Forelimb muscle (tissue), 1 donor: ENCODE results near the gene IMMP2L. TPM values are rescaled to one million over a fixed set of nuclear protein-coding genes. Genes with fewer than 3 reads are reported as not detected.

ENCODE experiments used
- DNase-seq: peaks from one replicate; pipeline ENCODE4 v3.0.0-alpha.2; 2013; ENCODE audit warnings: low read depth
- polyA plus RNA-seq: library from polyadenylated mRNA; unstranded; fragments of 120-200 nt; gene quantifications from one replicate; pipeline ENCODE4 v1.2.1, GENCODE V29; 2013; ENCODE audit not compliant: insufficient read length

Gene IMMP2L
- polyA plus RNA-seq, 1 donor: 15.3 TPM

DNA sequence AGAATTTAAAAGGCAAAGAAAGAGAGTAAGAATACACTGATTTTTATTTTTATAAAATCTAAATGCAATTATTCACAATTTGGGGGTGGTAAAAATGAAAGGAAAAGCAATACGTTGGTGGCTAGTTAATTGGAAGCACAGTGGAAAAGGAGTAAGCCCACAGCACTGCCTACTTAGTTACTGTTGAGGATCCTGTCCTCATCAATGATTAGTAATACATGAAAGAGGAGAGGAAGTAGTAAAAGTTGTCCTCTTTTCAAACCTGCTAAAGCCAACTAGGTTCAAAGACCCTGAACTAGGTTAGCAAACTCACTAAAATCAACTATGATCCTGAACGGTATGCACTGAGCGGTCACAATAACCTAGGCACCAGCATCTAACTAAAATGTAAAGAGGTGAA, 524.1 kb downstream of the IMMP2L start:
- no peak for DNase-seq

DNA sequence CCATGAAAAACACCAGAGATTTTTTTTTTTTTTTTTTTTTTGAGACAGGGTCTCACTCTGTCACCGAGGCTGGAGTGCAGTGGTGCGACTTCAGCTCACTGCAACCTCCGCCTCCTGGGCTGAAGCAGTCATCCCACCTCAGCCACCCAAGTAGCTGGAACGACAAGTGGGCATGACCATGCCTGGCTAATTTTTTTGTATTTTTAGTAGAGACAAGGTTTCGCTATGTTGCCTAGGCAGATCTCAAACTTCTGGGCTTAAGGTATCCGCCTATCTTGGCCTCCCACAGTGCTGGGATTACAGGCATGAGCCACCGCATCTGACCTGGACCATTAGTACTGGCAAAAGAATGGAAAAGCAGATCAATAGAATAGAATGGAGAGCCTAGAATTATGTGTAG, 530.4 kb downstream of the IMMP2L start:
- no peak for DNase-seq

DNA sequence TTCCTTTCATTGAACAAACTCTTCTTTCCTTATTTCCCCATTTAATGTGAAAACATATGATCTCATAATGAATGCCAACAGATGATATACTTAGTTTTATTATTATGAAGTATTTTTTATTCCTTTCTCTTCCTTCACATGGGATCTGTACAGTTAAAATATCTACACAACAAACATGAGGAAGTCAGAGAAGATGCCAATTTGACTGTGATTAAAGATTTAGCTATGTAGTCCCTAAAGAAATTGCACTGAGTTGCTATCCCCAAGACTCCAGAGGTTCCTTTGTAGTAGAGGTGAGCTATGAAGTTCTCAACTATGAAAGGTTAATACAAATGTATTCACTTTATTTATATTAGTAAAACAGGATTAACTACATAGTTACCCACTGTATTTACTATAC, 532.0 kb downstream of the IMMP2L start:
- DNase-seq: no peak

DNA sequence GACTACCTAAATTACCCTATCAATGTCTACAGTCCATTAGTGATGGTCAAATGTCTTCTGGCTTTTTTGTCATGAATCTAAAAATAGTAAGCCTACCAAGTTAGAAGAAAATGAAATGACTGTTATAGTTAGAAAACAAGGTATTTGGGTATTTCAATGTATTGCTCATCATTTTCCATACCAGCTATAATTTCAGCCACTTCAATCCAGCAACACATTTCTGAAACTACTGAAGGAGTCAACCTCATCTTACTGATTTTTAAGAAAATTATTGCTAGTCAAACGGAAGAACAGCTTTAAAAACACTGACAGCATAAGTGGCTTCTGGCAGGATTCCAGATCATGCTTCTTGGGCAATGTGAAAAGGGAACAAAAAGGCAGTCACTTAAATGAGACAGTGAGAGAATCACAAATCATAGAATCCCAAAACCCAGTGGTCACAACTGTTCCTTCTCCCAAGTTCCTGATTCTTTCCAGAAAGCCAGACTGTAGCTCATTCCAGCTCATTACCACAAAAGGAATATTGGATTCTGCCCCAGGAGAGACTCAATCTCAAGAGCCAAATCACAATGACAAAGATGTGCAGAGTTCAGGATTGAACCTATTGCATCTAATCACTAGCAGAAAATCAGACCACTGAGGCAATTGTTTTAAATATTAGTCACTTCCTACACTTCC, 532.6 kb downstream of the IMMP2L start:
- DNase-seq: no peak

DNA sequence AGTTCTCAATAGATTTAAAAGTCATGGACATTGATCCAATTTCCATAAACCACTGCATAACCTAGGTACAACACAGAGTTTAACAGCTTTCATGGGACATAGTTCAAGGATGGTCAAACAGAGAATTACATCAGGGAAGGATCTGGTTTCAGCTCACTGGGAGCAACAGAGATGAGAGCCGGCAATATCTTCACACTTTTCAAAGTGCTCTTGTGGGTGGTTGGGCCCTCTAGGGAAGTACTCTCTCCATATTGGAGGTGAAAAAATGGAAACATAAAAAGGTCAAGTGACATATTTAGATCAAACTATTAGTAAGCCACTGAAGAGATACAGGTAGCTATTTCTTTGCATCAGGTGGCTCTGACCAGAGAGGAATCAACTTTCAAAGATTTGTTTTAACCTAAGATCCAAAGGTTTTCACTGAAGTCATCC, 533.1 kb downstream of the IMMP2L start:
- no peak for DNase-seq

DNA sequence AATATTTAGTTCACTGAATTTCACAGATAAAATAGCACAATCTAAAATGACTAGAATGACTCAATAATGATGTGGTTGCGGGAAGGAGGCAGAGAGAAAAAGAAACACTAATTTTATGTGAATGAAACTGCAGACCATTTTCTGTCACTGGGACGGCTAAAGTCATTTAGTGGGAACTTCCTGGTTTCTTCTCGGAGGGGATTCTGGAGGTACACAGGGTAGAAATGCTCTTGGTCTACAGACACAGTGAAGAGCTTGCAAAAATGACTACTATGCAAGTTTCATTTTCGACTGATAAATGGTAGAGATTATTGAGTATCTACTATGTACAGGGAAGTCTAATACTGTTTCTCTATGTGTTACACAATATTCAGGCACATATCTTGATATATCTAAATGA, 534.9 kb downstream of the IMMP2L start:
- no peak for DNase-seq

DNA sequence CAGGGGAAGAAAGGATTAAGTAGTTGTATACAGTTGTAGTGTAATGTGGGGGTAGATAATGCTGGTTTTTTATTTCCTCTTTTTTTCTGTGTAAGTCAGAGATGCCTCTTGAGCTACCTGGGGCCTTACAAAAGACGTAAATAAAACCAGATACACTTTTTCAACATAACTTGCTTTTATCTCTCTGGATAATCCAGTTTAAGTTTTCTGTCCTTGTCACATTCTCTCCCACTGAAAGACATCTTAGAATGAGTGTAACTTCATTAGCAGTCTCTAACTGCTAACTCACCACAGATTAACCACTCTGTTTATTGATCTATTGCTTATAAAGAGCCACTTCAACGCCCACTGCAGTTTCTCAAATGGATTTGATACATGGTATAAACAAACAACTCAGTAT, 535.5 kb downstream of the IMMP2L start:
- DNase-seq: no peak

DNA sequence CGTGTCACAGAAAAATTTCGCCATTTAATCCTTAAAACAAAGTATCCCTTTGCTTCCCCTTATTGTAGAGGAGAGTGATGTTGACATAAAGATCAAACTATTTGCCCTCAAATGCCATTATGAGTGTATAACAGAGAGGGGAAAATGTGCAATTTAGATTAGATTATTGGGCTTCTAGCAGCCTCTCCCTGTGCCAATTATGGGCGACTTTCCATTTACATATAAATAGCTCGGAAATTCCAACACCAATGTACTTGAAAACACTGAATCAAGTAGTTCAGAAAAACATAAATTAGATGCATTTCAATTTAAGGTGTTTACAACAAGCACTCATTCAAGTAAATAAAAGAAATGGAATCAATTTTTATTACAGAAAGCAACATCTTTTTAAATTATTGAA, 535.9 kb downstream of the IMMP2L start:
- DNase-seq: no peak

DNA sequence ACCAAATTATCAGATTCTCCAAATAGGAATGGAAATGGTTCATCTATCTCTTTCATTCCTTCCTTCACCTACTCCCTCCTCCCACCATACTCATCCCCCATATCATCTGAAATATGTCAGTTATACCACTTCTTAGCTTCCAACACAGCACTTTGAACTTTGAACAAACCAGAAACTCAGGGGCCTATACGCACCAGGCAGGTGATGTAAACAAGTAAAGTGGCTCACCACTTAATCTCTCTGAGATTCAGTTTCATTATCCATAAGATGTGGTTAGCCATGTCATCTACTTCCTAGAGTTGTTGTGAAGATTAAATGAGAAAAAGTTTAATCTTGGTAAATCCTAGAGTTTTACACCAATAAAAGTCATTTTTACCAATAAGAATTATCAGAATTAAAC, 537.3 kb downstream of the IMMP2L start:
- DNase-seq: no peak

DNA sequence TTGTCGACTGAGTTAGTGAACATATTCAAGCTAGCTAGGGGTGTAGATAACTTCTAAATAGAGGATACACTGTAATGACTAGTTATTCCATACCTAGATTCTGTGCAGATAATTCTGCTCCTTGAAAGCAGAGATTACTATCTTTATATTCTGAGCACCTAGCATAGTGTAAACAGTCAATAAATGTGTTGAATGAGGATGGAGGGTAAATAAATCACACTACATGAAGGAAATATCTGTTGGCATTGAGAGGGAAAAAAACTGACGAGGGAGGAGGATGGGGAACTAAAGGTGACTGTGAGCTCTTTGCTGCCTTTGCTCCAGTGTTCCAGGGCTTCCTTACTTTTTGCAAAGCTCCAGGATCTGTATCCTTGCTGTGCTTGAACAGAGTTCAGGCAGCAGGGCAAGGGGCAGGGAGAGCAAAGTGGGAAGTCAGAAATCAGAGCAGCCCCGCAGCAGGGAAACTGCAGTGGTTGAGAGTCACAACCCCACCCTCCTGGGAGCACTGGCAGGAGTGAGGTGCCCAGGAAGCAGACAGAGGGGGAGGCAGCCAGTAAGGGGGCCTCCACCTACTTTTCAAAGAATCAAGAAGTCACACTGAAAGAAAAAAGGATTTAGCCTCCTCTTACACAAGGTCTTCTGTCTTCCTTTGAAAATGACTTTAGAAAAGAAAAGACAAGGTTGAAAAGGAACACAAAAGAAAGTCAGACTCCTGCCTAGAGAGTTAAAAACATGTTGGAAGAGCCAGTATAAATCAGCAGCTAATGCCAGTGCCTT, 543.1 kb downstream of the IMMP2L start:
- no peak for DNase-seq

DNA sequence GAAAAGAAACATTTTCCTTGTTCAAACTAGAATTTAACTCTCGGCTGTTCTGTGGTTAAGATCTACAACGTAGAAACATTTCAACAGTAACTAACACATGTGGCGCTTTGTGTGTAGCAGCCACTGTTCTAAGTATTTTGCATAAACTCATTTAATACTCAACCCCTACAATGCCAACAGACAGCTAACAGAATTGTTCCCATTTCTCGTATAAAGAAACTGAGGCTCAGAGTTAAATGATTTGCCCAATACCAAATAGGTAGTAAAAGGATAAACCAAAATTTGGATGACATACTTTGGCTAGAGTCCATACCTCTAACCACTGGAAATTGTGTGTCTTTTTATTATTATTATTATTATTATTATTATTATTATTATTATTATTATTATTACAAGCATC, 543.8 kb downstream of the IMMP2L start:
- DNase-seq: no peak

DNA sequence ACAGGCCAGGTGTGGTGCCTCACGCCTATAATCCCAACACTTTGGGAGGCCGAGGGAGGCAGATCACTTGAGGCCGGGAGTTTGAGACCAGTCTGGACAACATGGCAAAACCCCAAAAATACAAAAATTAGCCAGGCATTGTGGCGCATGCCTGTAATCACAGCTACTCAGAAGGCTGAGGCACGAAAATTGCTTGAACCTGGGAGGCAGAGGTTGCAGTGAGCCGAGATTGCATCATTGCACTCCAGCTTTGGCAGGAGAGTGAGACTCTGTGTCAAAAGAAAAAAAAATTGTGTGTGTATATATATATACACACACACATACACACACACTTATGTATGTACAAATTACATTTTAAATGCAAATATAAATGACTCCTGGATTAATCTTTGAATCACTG, 548.2 kb downstream of the IMMP2L start:
- no peak for DNase-seq

DNA sequence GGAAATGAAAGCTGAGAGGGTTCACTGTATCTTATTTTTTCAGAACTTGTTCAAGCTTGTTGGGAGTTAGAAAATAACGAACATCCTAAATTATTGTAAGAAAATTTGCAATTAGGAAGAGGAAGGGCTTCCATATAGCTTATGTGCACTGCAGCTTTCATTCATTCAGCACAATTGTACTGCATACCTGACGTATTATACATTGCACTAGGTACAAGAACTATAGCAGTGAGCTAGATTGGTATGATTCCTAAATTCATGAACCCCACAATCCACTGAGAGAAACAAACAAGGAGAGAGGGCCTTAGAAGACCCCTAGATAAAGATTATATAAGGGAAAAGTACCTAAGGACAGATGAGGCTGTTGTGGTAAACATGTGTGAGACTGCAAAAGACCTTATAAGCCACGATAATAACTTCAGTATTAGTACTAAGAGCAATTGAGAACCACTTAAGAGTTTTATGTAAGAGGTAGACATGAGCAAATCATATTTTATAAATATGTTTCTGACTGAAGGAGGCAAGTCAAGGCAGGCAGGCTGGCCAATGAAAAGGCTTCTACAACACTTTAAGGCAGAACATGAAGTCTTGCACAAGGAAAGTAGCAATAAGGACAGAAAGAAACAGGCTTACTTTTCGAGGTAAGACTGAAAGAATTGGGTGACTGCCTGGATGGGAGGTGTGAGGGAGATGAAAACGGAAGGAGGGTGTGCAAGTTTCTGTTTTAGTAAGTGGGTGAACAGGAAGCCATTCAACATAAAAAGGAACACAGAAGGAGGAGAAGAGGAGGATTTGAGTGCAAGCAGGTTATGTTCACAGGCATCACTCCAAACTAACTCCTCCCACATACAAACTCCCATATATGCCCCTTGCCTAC, 549.3 kb downstream of the IMMP2L start:
- no peak for DNase-seq

DNA sequence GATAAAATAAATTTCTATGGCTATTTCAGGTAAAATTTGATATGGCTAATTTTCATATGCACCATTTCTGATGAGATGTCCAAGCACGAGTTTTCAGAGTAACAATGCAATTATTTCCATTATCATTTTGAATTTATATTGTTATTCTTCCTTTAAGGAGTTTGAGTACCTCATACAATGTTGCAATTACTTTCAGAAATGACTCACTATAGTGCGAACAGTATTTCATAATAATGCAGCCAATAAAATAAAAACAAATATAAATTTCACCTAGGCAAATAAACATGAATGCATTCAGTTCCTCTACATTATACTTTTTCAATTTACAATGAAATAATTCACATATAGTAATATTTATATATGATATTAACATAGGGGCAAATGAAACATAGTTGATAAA, 550.1 kb downstream of the IMMP2L start:
- DNase-seq: no peak

DNA sequence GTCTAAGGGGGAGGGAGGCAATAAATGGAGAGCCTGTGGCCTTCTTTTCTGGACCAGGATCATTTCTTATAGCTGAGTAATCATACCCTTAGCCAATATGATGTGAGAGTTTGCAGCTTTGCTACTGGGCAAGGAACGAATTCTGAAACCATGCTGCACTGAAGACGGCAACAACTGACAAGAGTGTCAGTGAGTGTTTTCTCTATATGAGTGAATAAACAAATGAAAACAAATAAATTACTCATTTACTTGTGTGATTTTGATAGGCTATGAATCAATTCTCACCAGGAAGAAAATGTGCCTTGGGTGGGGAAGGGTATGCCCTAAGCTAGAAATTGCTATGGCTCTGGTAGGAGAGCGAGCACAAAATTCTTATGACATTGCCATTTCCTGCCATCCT, 550.8 kb downstream of the IMMP2L start:
- no peak for DNase-seq

DNA sequence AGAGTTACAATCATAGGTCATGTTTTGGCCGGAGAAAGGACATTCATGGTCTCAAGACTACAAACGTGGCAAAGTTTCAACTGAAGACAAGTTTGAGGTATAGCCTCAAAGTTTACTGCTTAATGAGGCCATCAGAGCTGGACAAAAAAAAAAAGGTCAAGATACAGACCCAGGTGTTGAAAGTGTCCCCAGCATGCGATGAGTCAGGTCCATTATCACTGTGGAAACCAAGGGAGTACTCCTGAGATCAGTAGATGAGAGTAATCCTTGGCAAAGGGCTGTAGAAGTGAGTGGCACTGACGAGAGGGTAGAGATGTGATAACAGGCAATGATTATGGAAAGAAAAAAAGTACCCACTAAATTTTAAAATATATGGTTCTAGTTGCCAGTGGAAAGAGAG, 551.5 kb downstream of the IMMP2L start:
- no peak for DNase-seq

DNA sequence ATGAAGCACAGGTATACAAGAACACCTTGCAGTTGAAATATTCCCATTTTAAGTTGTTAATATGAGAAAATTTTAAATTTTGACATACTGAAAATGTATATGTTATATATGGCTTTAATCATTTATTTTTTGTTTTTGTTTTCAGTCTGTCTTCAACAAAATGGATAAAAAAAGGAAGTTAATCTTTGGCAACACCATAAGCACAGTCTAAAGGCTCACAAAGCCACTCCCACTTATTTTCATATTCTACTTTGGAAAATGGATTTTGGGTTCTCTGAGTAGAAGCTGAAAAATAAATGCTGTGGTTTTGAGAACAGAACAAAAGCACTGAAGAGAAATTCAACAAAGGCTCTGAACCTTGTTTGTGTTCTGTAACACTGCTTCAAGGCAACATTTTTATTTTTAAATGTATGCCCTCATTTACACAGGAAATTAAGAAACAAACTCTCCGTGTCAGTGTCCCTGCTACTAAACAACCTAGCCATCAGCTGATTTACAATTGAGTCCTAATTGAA, 552.7 kb downstream of the IMMP2L start:
- no peak for DNase-seq

DNA sequence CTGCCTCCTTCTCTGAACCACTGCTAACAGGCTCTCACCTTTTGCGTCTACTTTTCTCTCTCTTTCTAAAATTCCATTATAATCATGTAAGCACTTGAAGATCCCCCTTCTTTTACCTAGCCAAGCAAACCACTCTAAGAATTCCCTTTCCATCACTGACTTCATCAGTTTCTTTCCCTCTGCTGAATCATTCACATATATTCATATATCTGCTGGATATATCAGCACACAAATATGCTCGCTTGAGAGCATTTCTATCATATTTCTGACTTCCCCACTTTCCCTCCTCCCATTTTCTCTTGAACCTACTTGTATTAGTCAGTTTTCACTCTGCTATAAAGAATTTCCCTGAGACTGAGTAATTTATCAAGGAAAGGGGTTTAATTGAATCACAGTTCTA, 555.6 kb downstream of the IMMP2L start:
- no peak for DNase-seq

DNA sequence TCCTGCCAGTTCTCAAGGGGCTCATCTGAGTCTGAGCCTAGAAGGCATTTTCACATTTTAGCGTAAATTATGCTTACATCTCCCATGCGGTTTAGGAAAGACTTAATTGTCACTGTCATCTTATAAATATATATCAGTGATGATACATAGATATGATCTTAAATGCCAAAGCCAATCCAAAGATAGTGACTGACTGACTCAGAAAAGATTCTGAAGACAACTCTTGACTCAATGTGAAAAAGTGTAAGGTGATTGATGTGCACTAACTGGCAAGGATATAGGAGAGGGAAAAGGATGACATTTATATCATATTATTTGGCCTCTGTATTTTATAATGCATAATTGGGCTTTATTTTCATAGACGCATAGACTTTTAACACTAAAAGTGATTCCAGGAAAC, 556.3 kb downstream of the IMMP2L start:
- no peak for DNase-seq

DNA sequence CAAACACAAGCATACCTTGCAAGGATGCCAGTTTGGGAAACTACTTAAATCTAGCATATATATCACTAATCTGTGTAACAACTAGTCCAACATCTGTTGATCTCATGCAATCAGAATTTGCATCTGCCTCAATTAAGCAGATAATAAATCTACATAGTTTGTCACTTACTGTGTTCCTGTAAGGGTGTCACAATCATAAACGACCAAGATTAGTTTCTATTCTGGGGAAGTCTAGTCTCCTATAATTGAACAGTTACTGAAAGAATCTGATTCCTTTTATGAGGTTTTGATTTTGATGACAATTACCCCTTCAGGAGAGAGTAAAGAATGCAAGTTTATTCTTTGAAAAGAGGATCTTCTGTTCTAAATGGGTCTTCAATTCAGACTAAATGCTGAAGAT, 556.8 kb downstream of the IMMP2L start:
- no peak for DNase-seq

DNA sequence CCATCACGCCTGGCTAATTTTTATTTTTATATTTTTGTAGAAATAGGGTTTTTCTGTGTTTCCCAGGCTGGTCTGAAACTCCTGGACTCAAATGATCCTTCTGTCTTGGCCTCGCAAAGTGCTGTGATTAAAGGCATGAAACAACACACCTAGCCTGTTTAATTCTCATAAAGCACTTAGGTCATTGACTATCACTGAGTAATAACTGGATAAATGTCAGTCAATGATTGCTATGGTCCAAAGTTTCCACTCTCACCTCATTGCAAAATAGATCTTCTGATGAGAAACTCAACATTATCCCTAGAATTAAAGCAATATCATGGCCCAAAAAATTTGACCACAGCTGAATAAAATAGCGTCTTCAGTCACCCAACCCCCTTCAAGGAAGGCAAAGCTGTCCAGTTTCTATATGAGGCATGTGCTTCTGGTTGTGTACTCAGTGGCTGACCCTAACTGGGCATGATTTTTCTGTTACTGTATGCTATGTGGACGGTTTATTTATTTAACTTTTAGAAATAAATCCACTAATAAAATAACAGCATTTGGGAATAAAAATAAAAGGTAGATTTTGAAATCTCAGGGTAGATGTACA, 557.9 kb downstream of the IMMP2L start:
- no peak for DNase-seq

DNA sequence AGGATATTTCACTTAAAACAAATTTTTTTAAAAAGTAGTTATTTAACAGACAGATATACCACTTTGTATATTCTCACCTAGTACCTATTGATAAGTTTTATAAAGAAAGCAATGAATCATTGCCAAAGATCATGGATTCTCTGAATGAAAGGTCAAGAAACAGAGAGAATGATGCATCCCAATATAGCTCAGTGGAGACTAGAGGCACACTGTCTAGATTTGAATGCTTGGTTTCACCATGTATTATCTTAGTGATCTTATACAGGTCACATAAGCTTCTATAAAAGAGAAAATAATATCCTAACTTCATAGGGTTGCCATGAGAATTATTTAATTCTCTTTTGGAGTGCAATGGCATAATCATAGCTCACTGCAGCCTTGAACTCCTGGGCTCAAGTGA, 558.4 kb downstream of the IMMP2L start:
- DNase-seq: no peak
